OCI-LY1 (cell line): ENCODE results near the gene ZNF550.
"Not testable (repeated sequence)": the region's sequence is repeated elsewhere in the genome, so short reads cannot be mapped to it uniquely, and the experiment has no call there.

Source experiments
- CTCF ChIP-seq: fragments of 200-600 bp; sonication (generic), shearing (Covaris generic); IDR thresholded peaks from 2 replicates; pipeline ENCODE4 v1.5.1; 2017; ENCODE audit warnings: mild to moderate bottlenecking, antibody characterized with exemption, low read length, moderate library complexity, mixed read lengths
- EZH2 ChIP-seq: fragments of 200-600 bp; sonication (generic), shearing (Covaris generic); IDR thresholded peaks from 2 replicates; pipeline ENCODE4 v1.8.0; 2017; ENCODE audit warnings: borderline replicate concordance, mixed run types, mild to moderate bottlenecking, antibody characterized with exemption, low read length, moderate library complexity, mixed read lengths

- not testable (repeated sequence) for TF ChIP-seq CTCF, EZH2
These were observed 60.4 kb downstream of the ZNF550 start for GRCh38 chr19:57499332-57499679.
